Measurements from ENCODE around the gene GLP2R. TPM values are rescaled to one million over a fixed set of nuclear protein-coding genes. Genes with fewer than 3 reads are reported as not detected.

GLP2R gene
- total RNA-seq, result 0.31 TPM in 1 of 2 replicates, not detected in the other

GRCh38 chr17:9825641-9826150 is at the start of gene GLP2R:
Gene GLP2R (plus strand): TSS chr17:9825924. CDS start chr17:9826064, 140 bp downstream.

GRCh38 chr17:9790889-9791876 is 34.5 kb upstream of the GLP2R start, which contains the start of gene DHRS7C:
Gene DHRS7C (minus strand): TSS chr17:9791592. CDS start chr17:9791284, 308 bp downstream.

GRCh38 chr17:9821921-9822320 is 3.8 kb upstream of the GLP2R start, which contains the start of gene GSG1L2:
Gene GSG1L2 (minus strand): TSS chr17:9822079. CDS start chr17:9822071, 8 bp downstream.

GRCh38 chr17:9905078-9905415 is 79.3 kb downstream of the GLP2R start, which contains the start of gene RCVRN:
Gene RCVRN (minus strand): TSS chr17:9905271. CDS start chr17:9905180, 91 bp downstream.

Other genes starting within 250 kb of the GLP2R start
- not detected in 2 replicates for gene CFAP52, start 249.3 kb upstream of the GLP2R start, total RNA-seq
- 0.16 TPM in 1 of 2 replicates, not detected in the other for gene USP43, start 180.4 kb upstream of the GLP2R start, total RNA-seq
- gene DHRS7C, start 34.3 kb upstream of the GLP2R start, total RNA-seq, result not detected in 2 replicates
- gene GSG1L2, start 3.8 kb upstream of the GLP2R start, total RNA-seq, result not detected in 2 replicates
- not detected in 2 replicates for gene RCVRN, start 79.3 kb downstream of the GLP2R start, total RNA-seq

Measured in bladder microvascular endothelial cell (primary cell).